GM23338 (cell line): ENCODE measurements around the gene DST.

Experiments
- CREB1 ChIP-seq: fragments of 250-450 bp; sonication (Bioruptor Pico); IDR thresholded peaks from 2 replicates; pipeline ENCODE4 v1.5.0; 2020; ENCODE audit warnings: low read depth, mild to moderate bottlenecking, moderate library complexity
- EZH2 ChIP-seq: fragments of 200-600 bp; sonication (generic); IDR thresholded peaks from one replicate; pipeline ENCODE4 v1.8.0; 2017; ENCODE audit warnings: antibody characterized with exemption, mild to moderate bottlenecking, low read depth; ENCODE audit not compliant: unreplicated experiment
- EZH2phosphoT487 ChIP-seq: fragments of 200-600 bp; sonication (generic); IDR thresholded peaks from one replicate; pipeline ENCODE4 v1.8.1; 2018; ENCODE audit warnings: antibody characterized with exemption; ENCODE audit not compliant: unreplicated experiment
- JUNB ChIP-seq: IDR thresholded peaks from one replicate; pipeline ENCODE4 v1.6.1; 2016; ENCODE audit warnings: antibody characterized with exemption; ENCODE audit not compliant: unreplicated experiment
- NANOG ChIP-seq: IDR thresholded peaks from 2 replicates; pipeline ENCODE4 v1.6.1; 2016; ENCODE audit warnings: antibody characterized with exemption, borderline replicate concordance
- POLR2AphosphoS5 ChIP-seq: IDR thresholded peaks from 2 replicates; pipeline ENCODE4 v1.6.1; 2016; ENCODE audit warnings: antibody characterized with exemption, low read depth
- STAT1 ChIP-seq: IDR thresholded peaks from one replicate; pipeline ENCODE4 v1.6.1; 2016; ENCODE audit warnings: antibody characterized with exemption; ENCODE audit not compliant: unreplicated experiment
- ZNF114 ChIP-seq: fragments of 250-450 bp; sonication (Bioruptor Pico); IDR thresholded peaks from 2 replicates; pipeline ENCODE4 v1.5.0; 2020; ENCODE audit warnings: mild to moderate bottlenecking, moderate library complexity
- ZNF331 ChIP-seq: fragments of 250-450 bp; sonication (Bioruptor Pico); IDR thresholded peaks from 2 replicates; pipeline ENCODE4 v1.5.0; 2020; ENCODE audit warnings: low read depth, mild to moderate bottlenecking, moderate library complexity
- TF ChIP-seq, protein P1 (sequence below), 2 experiments: fragments of 200-600 bp in 1 of 2; sonication (generic) in 1 of 2; conservative IDR thresholded peaks; 2 replicates each; pipeline versions ENCODE4 v1.5.1 to v1.6.1; 2016 to 2017; ENCODE audit warnings: antibody characterized with exemption in 2 of 2, low read depth in 2 of 2, mild to moderate bottlenecking in 2 of 2, moderate library complexity in 1 of 2
- TF ChIP-seq, protein P2 (sequence below): IDR thresholded peaks from one replicate; pipeline ENCODE4 v1.6.1; 2018; ENCODE audit warnings: antibody characterized with exemption; ENCODE audit not compliant: unreplicated experiment
- TF ChIP-seq, protein P3 (sequence below): fragments of 250-450 bp; sonication (Bioruptor Pico); IDR thresholded peaks from 2 replicates; pipeline ENCODE4 v1.5.0; 2020; ENCODE audit warnings: mild to moderate bottlenecking, moderate library complexity

DNA sequence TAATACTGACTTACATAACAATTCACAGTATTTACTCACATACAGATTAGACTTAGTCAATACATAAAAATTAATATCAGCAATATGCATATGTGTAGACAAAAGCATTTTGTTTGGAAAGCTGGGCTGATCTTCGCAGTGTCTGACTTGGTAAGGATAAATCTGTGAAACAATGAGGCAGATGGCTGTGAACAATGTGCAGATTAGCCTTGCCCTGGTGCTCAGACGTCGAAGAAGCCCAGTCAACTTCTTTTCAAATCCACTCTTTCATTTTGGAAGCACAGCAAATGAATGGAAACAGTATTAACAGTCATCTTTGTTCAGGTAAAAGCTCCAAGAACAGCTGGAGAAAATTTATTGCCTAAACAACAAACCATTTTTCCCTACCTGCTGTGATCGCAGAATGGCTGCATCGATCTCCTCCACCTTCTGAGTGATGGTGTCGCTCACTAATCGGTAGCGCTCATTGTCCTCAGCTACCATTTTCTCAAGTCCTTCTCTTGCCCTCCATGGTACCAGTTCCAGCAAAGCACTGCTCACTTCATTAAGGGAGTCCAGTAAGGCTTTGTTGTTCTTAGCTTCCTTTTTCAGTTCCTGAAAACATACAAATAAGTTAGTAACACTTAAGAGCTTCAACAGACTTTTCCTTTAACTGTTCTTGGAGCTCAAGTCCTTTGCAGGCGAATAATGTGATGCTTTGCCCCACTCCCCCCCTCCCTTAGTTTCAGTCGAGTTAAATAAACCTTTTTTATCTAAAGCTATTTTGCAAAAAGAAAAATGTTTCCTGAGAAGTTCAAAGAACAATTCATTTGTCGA, 116.5 kb downstream of the DST start:
- TF ChIP-seq, protein P1, sequence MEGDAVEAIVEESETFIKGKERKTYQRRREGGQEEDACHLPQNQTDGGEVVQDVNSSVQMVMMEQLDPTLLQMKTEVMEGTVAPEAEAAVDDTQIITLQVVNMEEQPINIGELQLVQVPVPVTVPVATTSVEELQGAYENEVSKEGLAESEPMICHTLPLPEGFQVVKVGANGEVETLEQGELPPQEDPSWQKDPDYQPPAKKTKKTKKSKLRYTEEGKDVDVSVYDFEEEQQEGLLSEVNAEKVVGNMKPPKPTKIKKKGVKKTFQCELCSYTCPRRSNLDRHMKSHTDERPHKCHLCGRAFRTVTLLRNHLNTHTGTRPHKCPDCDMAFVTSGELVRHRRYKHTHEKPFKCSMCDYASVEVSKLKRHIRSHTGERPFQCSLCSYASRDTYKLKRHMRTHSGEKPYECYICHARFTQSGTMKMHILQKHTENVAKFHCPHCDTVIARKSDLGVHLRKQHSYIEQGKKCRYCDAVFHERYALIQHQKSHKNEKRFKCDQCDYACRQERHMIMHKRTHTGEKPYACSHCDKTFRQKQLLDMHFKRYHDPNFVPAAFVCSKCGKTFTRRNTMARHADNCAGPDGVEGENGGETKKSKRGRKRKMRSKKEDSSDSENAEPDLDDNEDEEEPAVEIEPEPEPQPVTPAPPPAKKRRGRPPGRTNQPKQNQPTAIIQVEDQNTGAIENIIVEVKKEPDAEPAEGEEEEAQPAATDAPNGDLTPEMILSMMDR (conservative IDR thresholded peaks at IDR 0.05; ENCODE audit: low read depth in 2 of 2): no peak
- no peak for TF ChIP-seq ZNF114
- no peak for TF ChIP-seq EZH2phosphoT487
- no peak for TF ChIP-seq CREB1
- TF ChIP-seq POLR2AphosphoS5: no peak
- no peak for TF ChIP-seq STAT1
- no peak for TF ChIP-seq EZH2
- TF ChIP-seq, protein P2, sequence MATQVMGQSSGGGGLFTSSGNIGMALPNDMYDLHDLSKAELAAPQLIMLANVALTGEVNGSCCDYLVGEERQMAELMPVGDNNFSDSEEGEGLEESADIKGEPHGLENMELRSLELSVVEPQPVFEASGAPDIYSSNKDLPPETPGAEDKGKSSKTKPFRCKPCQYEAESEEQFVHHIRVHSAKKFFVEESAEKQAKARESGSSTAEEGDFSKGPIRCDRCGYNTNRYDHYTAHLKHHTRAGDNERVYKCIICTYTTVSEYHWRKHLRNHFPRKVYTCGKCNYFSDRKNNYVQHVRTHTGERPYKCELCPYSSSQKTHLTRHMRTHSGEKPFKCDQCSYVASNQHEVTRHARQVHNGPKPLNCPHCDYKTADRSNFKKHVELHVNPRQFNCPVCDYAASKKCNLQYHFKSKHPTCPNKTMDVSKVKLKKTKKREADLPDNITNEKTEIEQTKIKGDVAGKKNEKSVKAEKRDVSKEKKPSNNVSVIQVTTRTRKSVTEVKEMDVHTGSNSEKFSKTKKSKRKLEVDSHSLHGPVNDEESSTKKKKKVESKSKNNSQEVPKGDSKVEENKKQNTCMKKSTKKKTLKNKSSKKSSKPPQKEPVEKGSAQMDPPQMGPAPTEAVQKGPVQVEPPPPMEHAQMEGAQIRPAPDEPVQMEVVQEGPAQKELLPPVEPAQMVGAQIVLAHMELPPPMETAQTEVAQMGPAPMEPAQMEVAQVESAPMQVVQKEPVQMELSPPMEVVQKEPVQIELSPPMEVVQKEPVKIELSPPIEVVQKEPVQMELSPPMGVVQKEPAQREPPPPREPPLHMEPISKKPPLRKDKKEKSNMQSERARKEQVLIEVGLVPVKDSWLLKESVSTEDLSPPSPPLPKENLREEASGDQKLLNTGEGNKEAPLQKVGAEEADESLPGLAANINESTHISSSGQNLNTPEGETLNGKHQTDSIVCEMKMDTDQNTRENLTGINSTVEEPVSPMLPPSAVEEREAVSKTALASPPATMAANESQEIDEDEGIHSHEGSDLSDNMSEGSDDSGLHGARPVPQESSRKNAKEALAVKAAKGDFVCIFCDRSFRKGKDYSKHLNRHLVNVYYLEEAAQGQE: no peak
- no peak for TF ChIP-seq JUNB
- no peak for TF ChIP-seq ZNF331 (CRISPR knock-in tag)
- TF ChIP-seq, protein P3, sequence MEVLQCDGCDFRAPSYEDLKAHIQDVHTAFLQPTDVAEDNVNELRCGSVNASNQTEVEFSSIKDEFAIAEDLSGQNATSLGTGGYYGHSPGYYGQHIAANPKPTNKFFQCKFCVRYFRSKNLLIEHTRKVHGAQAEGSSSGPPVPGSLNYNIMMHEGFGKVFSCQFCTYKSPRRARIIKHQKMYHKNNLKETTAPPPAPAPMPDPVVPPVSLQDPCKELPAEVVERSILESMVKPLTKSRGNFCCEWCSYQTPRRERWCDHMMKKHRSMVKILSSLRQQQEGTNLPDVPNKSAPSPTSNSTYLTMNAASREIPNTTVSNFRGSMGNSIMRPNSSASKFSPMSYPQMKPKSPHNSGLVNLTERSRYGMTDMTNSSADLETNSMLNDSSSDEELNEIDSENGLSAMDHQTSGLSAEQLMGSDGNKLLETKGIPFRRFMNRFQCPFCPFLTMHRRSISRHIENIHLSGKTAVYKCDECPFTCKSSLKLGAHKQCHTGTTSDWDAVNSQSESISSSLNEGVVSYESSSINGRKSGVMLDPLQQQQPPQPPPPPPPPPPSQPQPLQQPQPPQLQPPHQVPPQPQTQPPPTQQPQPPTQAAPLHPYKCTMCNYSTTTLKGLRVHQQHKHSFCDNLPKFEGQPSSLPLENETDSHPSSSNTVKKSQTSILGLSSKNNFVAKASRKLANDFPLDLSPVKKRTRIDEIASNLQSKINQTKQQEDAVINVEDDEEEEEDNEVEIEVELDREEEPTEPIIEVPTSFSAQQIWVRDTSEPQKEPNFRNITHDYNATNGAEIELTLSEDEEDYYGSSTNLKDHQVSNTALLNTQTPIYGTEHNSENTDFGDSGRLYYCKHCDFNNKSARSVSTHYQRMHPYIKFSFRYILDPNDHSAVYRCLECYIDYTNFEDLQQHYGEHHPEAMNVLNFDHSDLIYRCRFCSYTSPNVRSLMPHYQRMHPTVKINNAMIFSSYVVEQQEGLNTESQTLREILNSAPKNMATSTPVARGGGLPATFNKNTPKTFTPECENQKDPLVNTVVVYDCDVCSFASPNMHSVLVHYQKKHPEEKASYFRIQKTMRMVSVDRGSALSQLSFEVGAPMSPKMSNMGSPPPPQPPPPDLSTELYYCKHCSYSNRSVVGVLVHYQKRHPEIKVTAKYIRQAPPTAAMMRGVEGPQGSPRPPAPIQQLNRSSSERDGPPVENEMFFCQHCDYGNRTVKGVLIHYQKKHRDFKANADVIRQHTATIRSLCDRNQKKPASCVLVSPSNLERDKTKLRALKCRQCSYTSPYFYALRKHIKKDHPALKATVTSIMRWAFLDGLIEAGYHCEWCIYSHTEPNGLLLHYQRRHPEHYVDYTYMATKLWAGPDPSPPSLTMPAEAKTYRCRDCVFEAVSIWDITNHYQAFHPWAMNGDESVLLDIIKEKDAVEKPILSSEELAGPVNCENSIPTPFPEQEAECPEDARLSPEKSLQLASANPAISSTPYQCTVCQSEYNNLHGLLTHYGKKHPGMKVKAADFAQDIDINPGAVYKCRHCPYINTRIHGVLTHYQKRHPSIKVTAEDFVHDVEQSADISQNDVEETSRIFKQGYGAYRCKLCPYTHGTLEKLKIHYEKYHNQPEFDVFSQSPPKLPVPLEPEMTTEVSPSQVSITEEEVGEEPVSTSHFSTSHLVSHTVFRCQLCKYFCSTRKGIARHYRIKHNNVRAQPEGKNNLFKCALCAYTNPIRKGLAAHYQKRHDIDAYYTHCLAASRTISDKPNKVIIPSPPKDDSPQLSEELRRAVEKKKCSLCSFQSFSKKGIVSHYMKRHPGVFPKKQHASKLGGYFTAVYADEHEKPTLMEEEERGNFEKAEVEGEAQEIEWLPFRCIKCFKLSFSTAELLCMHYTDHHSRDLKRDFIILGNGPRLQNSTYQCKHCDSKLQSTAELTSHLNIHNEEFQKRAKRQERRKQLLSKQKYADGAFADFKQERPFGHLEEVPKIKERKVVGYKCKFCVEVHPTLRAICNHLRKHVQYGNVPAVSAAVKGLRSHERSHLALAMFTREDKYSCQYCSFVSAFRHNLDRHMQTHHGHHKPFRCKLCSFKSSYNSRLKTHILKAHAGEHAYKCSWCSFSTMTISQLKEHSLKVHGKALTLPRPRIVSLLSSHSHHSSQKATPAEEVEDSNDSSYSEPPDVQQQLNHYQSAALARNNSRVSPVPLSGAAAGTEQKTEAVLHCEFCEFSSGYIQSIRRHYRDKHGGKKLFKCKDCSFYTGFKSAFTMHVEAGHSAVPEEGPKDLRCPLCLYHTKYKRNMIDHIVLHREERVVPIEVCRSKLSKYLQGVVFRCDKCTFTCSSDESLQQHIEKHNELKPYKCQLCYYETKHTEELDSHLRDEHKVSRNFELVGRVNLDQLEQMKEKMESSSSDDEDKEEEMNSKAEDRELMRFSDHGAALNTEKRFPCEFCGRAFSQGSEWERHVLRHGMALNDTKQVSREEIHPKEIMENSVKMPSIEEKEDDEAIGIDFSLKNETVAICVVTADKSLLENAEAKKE: no peak
- TF ChIP-seq NANOG: no peak
